Activated T-cell treated with anti-CD3 and anti-CD28 coated beads, Interleukin-2, amount 50 U/mL, for 48 hours (primary cell): ENCODE results near the gene RGL1.
"Not testable (repeated sequence)": the region's sequence is repeated elsewhere in the genome, so short reads cannot be mapped to it uniquely, and the experiment has no call there.

Experiments
- DNase-seq, 2 experiments: peaks; one replicate each; pipeline ENCODE4 v3.0.0-alpha.2; 2020

Gene RGL1

GRCh38 chr1:183804916-183805841 lies at the start of gene RGL1:
Gene RGL1, plus strand, starts transcription at chr1:183805120. Its CDS starts 178 bp downstream, at chr1:183805298.
- DNase-seq, result peak; percentile 28 to 45

GRCh38 chr1:183756326-183756725 lies 48.6 kb upstream of the RGL1 start:
- DNase-seq, result no peak

- DNase-seq, result no peak
Observed at GRCh38 chr1:183757061-183757460, 47.9 kb upstream of the RGL1 start.

GRCh38 chr1:183758913-183759312 lies 46.0 kb upstream of the RGL1 start:
- DNase-seq, result no peak

- no peak for DNase-seq
Observed at GRCh38 chr1:183760661-183761060, 44.3 kb upstream of the RGL1 start.

GRCh38 chr1:183761871-183762270 lies 43.0 kb upstream of the RGL1 start:
- no peak for DNase-seq

- DNase-seq, result not testable (repeated sequence)
Observed at GRCh38 chr1:183762856-183763255, 42.1 kb upstream of the RGL1 start.

GRCh38 chr1:183764981-183765380 lies 39.9 kb upstream of the RGL1 start:
- no peak for DNase-seq

- DNase-seq, result no peak
Observed at GRCh38 chr1:183769956-183770815, 34.7 kb upstream of the RGL1 start.

GRCh38 chr1:183770816-183771128 lies 34.1 kb upstream of the RGL1 start:
- no peak for DNase-seq

- DNase-seq, result no peak
Observed at GRCh38 chr1:183773482-183774274, 31.2 kb upstream of the RGL1 start.

GRCh38 chr1:183774938-183775337 lies 30.0 kb upstream of the RGL1 start:
- DNase-seq, result no peak

- DNase-seq, result no peak
Observed at GRCh38 chr1:183776731-183777130, 28.2 kb upstream of the RGL1 start.

- DNase-seq, result no peak
Observed at GRCh38 chr1:183777328-183777727, 27.6 kb upstream of the RGL1 start.

- DNase-seq, result no peak
Observed at GRCh38 chr1:183778045-183778444, 26.9 kb upstream of the RGL1 start.

- no peak for DNase-seq
Observed at GRCh38 chr1:183778568-183779433, 26.1 kb upstream of the RGL1 start.

- no peak for DNase-seq
Observed at GRCh38 chr1:183780159-183780558, 24.8 kb upstream of the RGL1 start.

- DNase-seq, result no peak
Observed at GRCh38 chr1:183780757-183781156, 24.2 kb upstream of the RGL1 start.

- DNase-seq, result no peak
Observed at GRCh38 chr1:183783342-183783741, 21.6 kb upstream of the RGL1 start.

- no peak for DNase-seq
Observed at GRCh38 chr1:183783767-183784637, 20.9 kb upstream of the RGL1 start.

- not testable (repeated sequence) for DNase-seq
Observed at GRCh38 chr1:183785921-183786320, 19.0 kb upstream of the RGL1 start.
